Embryonic facial prominence (tissue), 1 donor: ENCODE data around the gene ANO2.
"Not testable (repeated sequence)": the region's sequence is repeated elsewhere in the genome, so short reads cannot be mapped to it uniquely, and the experiment has no call there.

Experiments
- DNase-seq: peaks from one replicate; pipeline ENCODE4 v3.0.0-alpha.2; 2016; ENCODE audit errors: extremely low spot score

The ANO2 gene

GRCh38 chr12:5818877-5819276 is 126.2 kb downstream of the ANO2 start:
- not testable (repeated sequence) for DNase-seq

- no peak for DNase-seq
Observed at GRCh38 chr12:5817246-5817645, 127.8 kb downstream of the ANO2 start.

- DNase-seq: no peak
Observed at GRCh38 chr12:5809586-5809985, 135.5 kb downstream of the ANO2 start.

GRCh38 chr12:5808981-5809380 is 136.1 kb downstream of the ANO2 start:
- DNase-seq: peak; percentile 44

- no peak for DNase-seq
Observed at GRCh38 chr12:5807514-5808219, 137.4 kb downstream of the ANO2 start.

GRCh38 chr12:5807090-5807414 is 138.0 kb downstream of the ANO2 start:
- DNase-seq: no peak

GRCh38 chr12:5806371-5807089 is 138.5 kb downstream of the ANO2 start:
- no peak for DNase-seq

GRCh38 chr12:5803532-5803931 is 141.5 kb downstream of the ANO2 start:
- no peak for DNase-seq

- no peak for DNase-seq
Observed at GRCh38 chr12:5798242-5799015, 146.6 kb downstream of the ANO2 start.

GRCh38 chr12:5797661-5798060 is 147.4 kb downstream of the ANO2 start:
- DNase-seq: no peak

GRCh38 chr12:5796959-5797225 is 148.2 kb downstream of the ANO2 start:
- DNase-seq: no peak

GRCh38 chr12:5796171-5796958 is 148.7 kb downstream of the ANO2 start:
- DNase-seq: peak; percentile 30

- DNase-seq: no peak
Observed at GRCh38 chr12:5794156-5794555, 150.9 kb downstream of the ANO2 start.

GRCh38 chr12:5792343-5792742 is 152.7 kb downstream of the ANO2 start:
- DNase-seq: no peak

- peak; percentile 12 for DNase-seq
Observed at GRCh38 chr12:5789469-5789968, 155.5 kb downstream of the ANO2 start.

- DNase-seq: no peak
Observed at GRCh38 chr12:5787828-5788227, 157.2 kb downstream of the ANO2 start.

- no peak for DNase-seq
Observed at GRCh38 chr12:5785601-5786000, 159.5 kb downstream of the ANO2 start.

- DNase-seq: no peak
Observed at GRCh38 chr12:5784462-5785130, 160.5 kb downstream of the ANO2 start.

GRCh38 chr12:5783289-5783920 is 161.7 kb downstream of the ANO2 start:
- DNase-seq: no peak

- DNase-seq: no peak
Observed at GRCh38 chr12:5780536-5780935, 164.5 kb downstream of the ANO2 start.

GRCh38 chr12:5779401-5779800 is 165.7 kb downstream of the ANO2 start:
- DNase-seq: no peak
